Calu3 (cell line): ENCODE data around the gene MESP1. TPM values are rescaled to one million over a fixed set of nuclear protein-coding genes. Genes with fewer than 3 reads are reported as not detected.

Experiments used
- BruUV-seq: library from RNA; stranded (reverse); fragments of 400-500 nt; replicated peaks from 2 replicates; lab custom pipeline; 2021; lab: Mats Ljungman, UMichigan
- CTCF ChIA-PET: fragments of 300-600 bp; sonication (Branson Sonifier 250); formaldehyde crosslinking; loops from one replicate; lab custom pipeline; 2022; ENCODE audit warnings: antibody characterized with exemption; lab: Charles Lee
- DNase-seq: peaks from one replicate; pipeline ENCODE4 v3.0.0; 2022
- H3K27ac Mint-ChIP-seq: one replicate; pipeline ENCODE4 v1.8.0; 2022; ENCODE audit warnings: mixed read lengths; ENCODE audit not compliant: unreplicated experiment
- H3K27me3 Mint-ChIP-seq: one replicate; pipeline ENCODE4 v1.8.0; 2022; ENCODE audit warnings: mixed read lengths; ENCODE audit not compliant: unreplicated experiment
- H3K36me3 Mint-ChIP-seq: one replicate; pipeline ENCODE4 v1.8.0; 2022; ENCODE audit warnings: mild to moderate bottlenecking, moderate library complexity, mixed read lengths; ENCODE audit not compliant: insufficient read depth, unreplicated experiment
- H3K4me1 Mint-ChIP-seq: one replicate; pipeline ENCODE4 v1.8.0; 2022; ENCODE audit warnings: mild to moderate bottlenecking, low read depth, mixed read lengths; ENCODE audit not compliant: unreplicated experiment
- H3K4me3 Mint-ChIP-seq: one replicate; pipeline ENCODE4 v1.8.0; 2022; ENCODE audit warnings: mild to moderate bottlenecking, low read depth, moderate library complexity, mixed read lengths; ENCODE audit not compliant: unreplicated experiment
- H3K9me3 Mint-ChIP-seq: one replicate; pipeline ENCODE4 v1.8.0; 2022; ENCODE audit warnings: low read depth, mixed read lengths; ENCODE audit not compliant: unreplicated experiment
- CTCF ChIP-seq: fragments of 200-600 bp; IDR thresholded peaks from one replicate; pipeline ENCODE4 v1.8.0; 2022; ENCODE audit warnings: antibody characterized with exemption; ENCODE audit not compliant: unreplicated experiment
- intact Hi-C: fragments of 100-400 bp; cut with micrococcal nuclease; formaldehyde crosslinking; loops from one replicate; pipeline ENCODE4 v1.10.0; 2022; ENCODE audit not compliant: unreplicated experiment
- total RNA-seq: library from RNA; stranded (reverse); gene quantifications from 2 replicates; pipeline ENCODE4 v1.2.3, GENCODE V29; 2022

MESP1 gene
- total RNA-seq, 1 experiment from 2014 or later, result 5.3 TPM

GRCh38 chr15:89780601-89781000 is 29.6 kb upstream of the MESP1 start:
- no TSS peak for BruUV-seq
- peak overlapping the region; percentile 4 for H3K27ac Mint-ChIP-seq
- no peak for DNase-seq
- H3K36me3 Mint-ChIP-seq, result peaks cover 5% of the 10 kb centered on the region
- intact Hi-C loops, result no loop called here
- H3K4me1 Mint-ChIP-seq, result peaks cover 49% of the 10 kb centered on the region
- no peak for TF ChIP-seq CTCF
- H3K27me3 Mint-ChIP-seq, result no peaks in the 10 kb centered on the region
- CTCF ChIA-PET, result interaction anchor here (0.6 to 1.3 kb wide), 3 partner anchors 19 to 94 kb away, joined by 5 to 7 read pairs (median 7); no protein-coding TSS in a partner anchor
- no peaks in the 10 kb centered on the region for H3K9me3 Mint-ChIP-seq
- no peak overlapping the region for H3K4me3 Mint-ChIP-seq

GRCh38 chr15:89778861-89779260 is 27.8 kb upstream of the MESP1 start:
- H3K9me3 Mint-ChIP-seq, result no peaks in the 10 kb centered on the region
- H3K4me1 Mint-ChIP-seq, result peaks cover 31% of the 10 kb centered on the region
- H3K4me3 Mint-ChIP-seq, result no peak overlapping the region
- no peaks in the 10 kb centered on the region for H3K36me3 Mint-ChIP-seq
- H3K27me3 Mint-ChIP-seq, result no peaks in the 10 kb centered on the region
- no peak for TF ChIP-seq CTCF
- CTCF ChIA-PET, result interaction anchor here (1.5 kb wide), 1 partner anchor 18 kb away, joined by 5 read pairs; no protein-coding TSS in a partner anchor
- no peak overlapping the region for H3K27ac Mint-ChIP-seq
- BruUV-seq, result no TSS peak
- DNase-seq, result no peak
- intact Hi-C loops, result no loop called here

- H3K4me3 Mint-ChIP-seq, result no peak overlapping the region
- no TSS peak for BruUV-seq
- no peak for DNase-seq
- H3K4me1 Mint-ChIP-seq, result peaks cover 23% of the 10 kb centered on the region
- peaks cover 2% of the 10 kb centered on the region for H3K36me3 Mint-ChIP-seq
- CTCF ChIA-PET, result interaction anchor here (1.1 to 1.5 kb wide), 2 partner anchors 17 to 50 kb away, joined by 3 to 5 read pairs; no protein-coding TSS in a partner anchor
- no peaks in the 10 kb centered on the region for H3K27me3 Mint-ChIP-seq
- TF ChIP-seq CTCF, result no peak
- no peak overlapping the region for H3K27ac Mint-ChIP-seq
- intact Hi-C loops, result no loop called here
- H3K9me3 Mint-ChIP-seq, result no peaks in the 10 kb centered on the region
Observed at GRCh38 chr15:89777782-89778380, 26.8 kb upstream of the MESP1 start.

GRCh38 chr15:89777073-89777751 is 26.2 kb upstream of the MESP1 start:
- Mint-ChIP-seq H3K4me3 (peak overlapping the region; percentile 60), H3K27me3 (no peaks in the 10 kb centered on the region), H3K9me3 (no peaks in the 10 kb centered on the region), H3K27ac (no peak overlapping the region), H3K4me1 (peaks cover 17% of the 10 kb centered on the region), H3K36me3 (peaks cover 5% of the 10 kb centered on the region)
- DNase-seq, result no peak
- TF ChIP-seq CTCF, result no peak
- BruUV-seq, result no TSS peak
- CTCF ChIA-PET, result interaction anchor here (1.1 to 1.5 kb wide), 2 partner anchors 16 to 51 kb away, joined by 3 to 5 read pairs; no protein-coding TSS in a partner anchor
- intact Hi-C loops, result no loop called here
